NCI-H2171 treated with DMSO at 0.1 percent for 48 hours (cell line): ENCODE data around the gene KRI1.

Source experiments
- DNase-seq: peaks from one replicate; lab custom pipeline; 2025; lab: John Stamatoyannopoulos, UW

Gene KRI1

GRCh38 chr19:10518444-10519361 lies 47.1 kb downstream of the KRI1 start:
- DNase-seq, result peak; percentile 97

GRCh38 chr19:10517760-10518443 lies 47.9 kb downstream of the KRI1 start:
- peak; percentile 63 for DNase-seq

GRCh38 chr19:10517361-10517759 lies 48.5 kb downstream of the KRI1 start, which contains the start of gene S1PR5:
Gene S1PR5 (minus strand): TSS chr19:10517447. CDS start chr19:10515011, 2,436 bp downstream.
- DNase-seq, result no peak

- DNase-seq, result peak; percentile 21
Measured at GRCh38 chr19:10516671-10517286, 49.0 kb downstream of the KRI1 start.

DNA sequence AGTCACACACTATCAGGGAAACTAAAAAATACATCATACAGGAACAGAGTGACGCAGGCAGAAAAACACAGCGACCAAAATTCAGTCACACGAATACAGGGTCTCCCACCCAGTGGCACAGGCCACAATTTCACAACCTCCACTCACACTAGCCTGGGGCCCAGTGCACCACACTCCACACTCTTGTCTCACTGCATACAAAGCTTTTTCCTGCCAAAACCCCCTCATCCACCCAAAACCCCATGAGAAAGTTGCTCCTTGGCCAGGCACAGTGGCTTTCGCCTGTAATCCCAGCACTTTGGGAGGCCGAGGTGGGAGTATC lies 49.8 kb downstream of the KRI1 start:
- DNase-seq, result no peak

DNA sequence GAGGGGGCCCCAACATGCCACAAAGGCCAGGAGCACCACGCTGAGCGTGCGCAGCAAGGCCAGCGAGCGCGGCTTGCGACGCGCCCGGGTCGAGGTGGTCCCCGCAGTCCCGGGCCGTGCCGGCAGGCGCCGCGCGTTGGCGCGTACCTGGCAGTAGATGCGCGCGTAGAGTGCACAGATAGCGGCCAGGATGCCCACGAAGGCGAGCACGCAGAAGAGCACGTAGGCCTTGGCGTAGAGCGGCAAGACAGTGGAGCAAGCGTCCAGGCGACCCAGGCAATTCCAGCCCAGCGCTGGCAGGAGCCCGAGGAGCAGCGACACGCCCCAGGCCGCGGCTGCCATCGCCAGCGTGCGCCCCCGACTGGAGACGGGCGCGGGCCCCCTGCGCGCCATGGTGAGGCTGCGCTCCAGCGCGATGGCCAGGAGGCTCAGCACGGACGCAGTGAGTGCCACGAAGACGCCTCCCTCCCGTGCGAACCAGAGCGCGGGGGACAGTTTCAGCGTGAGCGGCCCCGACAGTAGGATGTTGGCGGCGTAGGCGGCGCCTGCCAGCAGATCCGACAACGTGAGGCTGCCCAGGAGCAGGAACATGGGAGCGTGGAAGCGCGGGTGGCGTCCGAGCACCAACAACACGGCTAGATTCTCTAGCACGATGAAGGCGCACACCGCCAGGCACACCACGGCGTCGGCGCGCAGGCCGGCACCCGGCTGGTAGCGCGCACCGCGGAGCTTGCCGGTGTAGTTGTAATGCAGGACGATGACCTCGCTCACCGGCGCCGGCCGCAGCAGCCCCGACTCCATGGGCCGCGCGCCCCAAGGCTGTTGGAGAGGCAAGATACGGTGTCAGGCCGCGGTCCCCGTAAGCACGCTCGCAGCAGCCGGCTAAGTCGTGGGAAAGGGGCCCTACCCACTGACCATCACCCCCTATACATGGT lies 51.3 kb downstream of the KRI1 start:
- no peak for DNase-seq

- no peak for DNase-seq
Measured at GRCh38 chr19:10513223-10513622, 52.6 kb downstream of the KRI1 start.

DNA sequence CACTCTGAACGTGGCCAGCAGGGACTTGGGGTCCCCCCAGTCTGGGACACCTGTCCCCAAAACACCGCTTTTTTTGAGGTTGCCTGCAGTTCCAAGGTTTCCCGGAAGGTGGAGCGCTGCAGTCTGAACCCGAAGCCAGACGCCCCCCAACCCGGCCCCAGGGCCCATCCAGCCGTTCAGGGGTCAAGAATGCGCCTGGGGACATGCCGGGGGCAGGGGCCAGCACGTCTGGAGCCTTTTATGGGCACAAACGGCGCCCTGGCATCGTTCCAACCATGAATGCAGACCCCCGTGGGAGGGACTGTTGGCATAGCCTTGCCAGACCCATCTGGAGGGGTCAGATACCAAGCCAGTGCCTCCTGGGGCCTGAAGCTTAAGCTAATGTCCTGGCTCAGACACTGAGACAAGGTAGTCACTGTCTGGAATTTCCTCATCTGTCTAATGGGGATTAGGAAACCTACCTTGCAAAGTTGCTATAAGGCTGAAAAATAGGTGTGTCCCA lies 55.5 kb downstream of the KRI1 start:
- peak; percentile 16 for DNase-seq

GRCh38 chr19:10508707-10509106 lies 57.1 kb downstream of the KRI1 start:
- no peak for DNase-seq

- no peak for DNase-seq
Measured at GRCh38 chr19:10508036-10508435, 57.8 kb downstream of the KRI1 start.

DNA sequence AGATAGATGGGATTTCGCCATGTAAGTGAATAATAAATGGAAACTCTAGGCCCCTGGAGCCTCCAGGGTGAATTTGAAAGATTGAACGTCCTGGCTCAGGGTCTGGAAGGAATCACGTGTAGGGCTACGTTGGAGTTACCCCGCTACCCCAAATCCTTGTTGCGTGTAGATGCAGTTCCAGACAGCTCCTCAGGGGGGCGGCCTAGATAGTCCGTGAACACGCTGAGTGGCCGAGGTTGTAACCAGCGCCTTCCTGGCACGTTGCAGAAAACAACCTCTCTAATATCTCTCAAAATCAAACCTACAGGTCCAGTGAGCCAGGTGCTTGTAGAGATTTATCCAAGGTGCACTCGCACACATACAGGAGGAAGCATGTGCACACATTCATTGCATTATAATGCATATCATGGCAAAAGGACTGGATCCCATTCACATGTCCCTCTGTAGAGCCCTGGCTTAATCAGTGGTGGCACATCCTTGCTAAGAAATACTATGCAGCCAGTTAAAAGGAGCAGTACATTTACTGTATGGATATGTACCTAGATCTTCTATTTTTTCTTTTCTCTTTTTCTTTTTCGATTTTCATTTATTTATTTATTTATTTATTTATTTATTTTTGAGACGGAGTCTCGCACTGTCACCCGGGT lies 60.1 kb downstream of the KRI1 start:
- peak; percentile 34 for DNase-seq
